Right lobe of liver (tissue), 6 donors: Measurements from ENCODE around the gene GPR84. TPM values are rescaled to one million over a fixed set of nuclear protein-coding genes. Genes with fewer than 3 reads are reported as not detected.

Experiments
- ATAC-seq, 4 donors: fragments of 200-7000 bp; cut with Tn5 transposase; one replicate each; pipeline ENCODE4 v1.9.1; 2020; ENCODE audit warnings: mild to moderate bottlenecking in 4 of 4, moderate library complexity in 4 of 4
- DNase-seq, 3 donors: peaks; one replicate each; pipeline ENCODE4 v3.0.0-alpha.2; 2020
- H3K27ac ChIP-seq, 3 donors: fragments of 200-600 bp; one replicate each; pipeline ENCODE4 v1.8.0; 2022
- H3K27me3 ChIP-seq, 2 donors: fragments of 200-600 bp; one replicate each; pipeline ENCODE4 v1.8.0; 2022
- H3K36me3 ChIP-seq, 4 donors: fragments of 200-600 bp; sonication (generic) in 1 of 4; one replicate each; pipeline versions ENCODE4 v1.5.1 to v1.8.0; 2017 to 2022; ENCODE audit warnings: control low read depth in 1 of 4
- H3K4me1 ChIP-seq, 4 donors: fragments of 200-600 bp; sonication (generic) in 1 of 4; one replicate each; pipeline versions ENCODE4 v1.5.1 to v1.8.0; 2017 to 2022; ENCODE audit warnings: control low read depth in 1 of 4
- H3K4me3 ChIP-seq, 3 donors: fragments of 200-600 bp; one replicate each; pipeline ENCODE4 v1.8.0; 2022
- H3K9me3 ChIP-seq, 4 donors: fragments of 200-600 bp; sonication (generic) in 1 of 4; one replicate each; pipeline versions ENCODE4 v1.5.1 to v1.8.0; 2017 to 2022; ENCODE audit warnings: control low read depth in 1 of 4
- POLR2A ChIP-seq: fragments of 450-650 bp; IDR thresholded peaks from one replicate; pipeline ENCODE4 v1.6.1; 2017; ENCODE audit warnings: antibody characterized with exemption, mild to moderate bottlenecking
- WGBS: methylation state at CpG from one replicate; pipeline ENCODE4 v1.1.6; 2018; ENCODE audit warnings: low coverage, low lambda C conversion rate; ENCODE audit not compliant: insufficient coverage; ENCODE audit errors: missing lambda C conversion rate; 5-methylcytosine and 5-hydroxymethylcytosine counted together
- intact Hi-C, 2 donors: fragments of 100-400 bp; cut with DNase I; formaldehyde crosslinking; loops; one replicate each; pipeline versions ENCODE4 v1.11.2 to v1.14.1; 2022
- total RNA-seq, 6 experiments: library from RNA; depleted of rRNA in 2 of 6; stranded (reverse); fragments of >200 nt in 2 of 6; fragmentation: NEBNext Ultra II Directional in 3 of 6; extraction: Animal tissue kit (Norgen Biotek cat#: 25700) in 3 of 6; gene quantifications; one replicate each; pipeline versions ENCODE4 v1.1.0 to v1.2.4, GENCODE V29; 2016 to 2023
- TF ChIP-seq, protein P1 (sequence below), 4 donors: fragments of 200-600 bp in 3 of 4; fragments of 450-650 bp in 1 of 4; IDR thresholded peaks; one replicate each; pipeline versions ENCODE4 v1.5.1 to v1.8.0; 2016 to 2022; ENCODE audit warnings: antibody characterized with exemption in 4 of 4, mild to moderate bottlenecking in 2 of 4
- donor health status: DM: no; HTN: yes; CAD: no.
- donor health status: DM: no; HTN: no; CAD: no.
- donor health status: DM: no; HTN: no; CAD: no.
- donor health status: DM: no; HTN: yes; CAD: no.
- donor health status: DM: no; HTN: yes; CAD: no.

The GPR84 gene
- total RNA-seq, 6 experiments from 2014 or later, result 0.35 TPM; not detected in 5

DNA sequence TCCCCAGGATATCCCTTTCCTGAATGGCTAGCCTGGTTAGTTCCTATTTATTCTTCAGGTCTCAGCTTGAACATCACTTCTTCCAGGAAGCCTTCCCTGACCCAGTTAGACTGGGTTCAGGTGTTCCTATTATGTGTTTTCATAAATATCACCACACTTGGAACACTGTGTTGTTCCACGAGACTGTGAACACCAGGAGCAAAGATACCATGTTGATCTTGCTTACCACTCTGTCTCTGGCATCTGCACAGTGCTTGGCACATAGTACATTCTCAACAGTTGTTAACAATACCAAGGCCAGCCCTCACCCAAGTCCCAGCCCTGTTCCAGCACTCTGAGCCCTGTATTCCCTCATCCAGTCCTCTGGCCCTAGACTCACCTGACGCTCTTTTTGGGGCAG, 33.9 kb upstream of the GPR84 start:
- DNase-seq (no peak), ATAC-seq (no peak)
- intact Hi-C loops, result loop anchor here in 1 of 2 donors (5.0 kb wide), 1 partner anchor 44 kb away; no protein-coding TSS in a partner anchor
- WGBS, result 83% methylated on average over 1 of the region's 2 CpGs
- Histone ChIP-seq H3K27ac (no peak overlapping the region), H3K27me3 (no peaks in the 10 kb centered on the region), H3K9me3 (no peaks in the 10 kb centered on the region), H3K4me1 (no peaks in the 10 kb centered on the region), H3K36me3 (peaks cover 26 to 86% (median 56%) of the 10 kb centered on the region in 4 donors), H3K4me3 (no peak overlapping the region)
- TF ChIP-seq POLR2A, result no peak
- TF ChIP-seq, protein P1, sequence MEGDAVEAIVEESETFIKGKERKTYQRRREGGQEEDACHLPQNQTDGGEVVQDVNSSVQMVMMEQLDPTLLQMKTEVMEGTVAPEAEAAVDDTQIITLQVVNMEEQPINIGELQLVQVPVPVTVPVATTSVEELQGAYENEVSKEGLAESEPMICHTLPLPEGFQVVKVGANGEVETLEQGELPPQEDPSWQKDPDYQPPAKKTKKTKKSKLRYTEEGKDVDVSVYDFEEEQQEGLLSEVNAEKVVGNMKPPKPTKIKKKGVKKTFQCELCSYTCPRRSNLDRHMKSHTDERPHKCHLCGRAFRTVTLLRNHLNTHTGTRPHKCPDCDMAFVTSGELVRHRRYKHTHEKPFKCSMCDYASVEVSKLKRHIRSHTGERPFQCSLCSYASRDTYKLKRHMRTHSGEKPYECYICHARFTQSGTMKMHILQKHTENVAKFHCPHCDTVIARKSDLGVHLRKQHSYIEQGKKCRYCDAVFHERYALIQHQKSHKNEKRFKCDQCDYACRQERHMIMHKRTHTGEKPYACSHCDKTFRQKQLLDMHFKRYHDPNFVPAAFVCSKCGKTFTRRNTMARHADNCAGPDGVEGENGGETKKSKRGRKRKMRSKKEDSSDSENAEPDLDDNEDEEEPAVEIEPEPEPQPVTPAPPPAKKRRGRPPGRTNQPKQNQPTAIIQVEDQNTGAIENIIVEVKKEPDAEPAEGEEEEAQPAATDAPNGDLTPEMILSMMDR (IDR thresholded peaks at IDR 0.05), result no peak

DNA sequence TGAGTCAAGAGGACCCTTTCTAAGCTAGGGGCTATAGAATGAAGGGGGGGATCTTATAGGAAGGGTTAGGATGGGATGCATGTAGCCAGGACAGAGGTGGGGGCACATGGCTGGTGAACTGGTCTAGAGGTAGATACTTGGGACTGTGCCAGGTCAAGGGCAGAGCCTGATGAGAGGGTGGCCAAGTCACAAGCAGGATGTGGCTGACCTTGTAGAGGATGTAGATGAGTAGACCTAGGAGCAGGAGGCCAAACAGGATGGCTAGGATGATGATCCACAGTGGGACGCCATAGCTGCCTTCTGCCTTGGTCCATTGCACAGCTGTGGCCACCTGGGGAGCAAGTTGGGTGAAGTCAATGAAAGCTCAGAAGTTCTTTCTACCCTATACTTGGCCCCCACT, 32.9 kb upstream of the GPR84 start:
- DNase-seq, result no peak
- TF ChIP-seq POLR2A, result no peak
- TF ChIP-seq, protein P1 (IDR thresholded peaks at IDR 0.05), result no peak
- H3K9me3 ChIP-seq, result no peaks in the 10 kb centered on the region
- peaks cover 24 to 76% (median 49%) of the 10 kb centered on the region in 4 donors for H3K36me3 ChIP-seq
- H3K4me1 ChIP-seq, result no peaks in the 10 kb centered on the region
- 80% methylated on average over 1 of the region's 1 CpG for WGBS
- intact Hi-C loops, result loop anchor here in 1 of 2 donors (5.0 kb wide), 1 partner anchor 45 kb away; no protein-coding TSS in a partner anchor
- H3K27ac ChIP-seq, result no peak overlapping the region
- ATAC-seq, result no peak
- H3K27me3 ChIP-seq, result no peaks in the 10 kb centered on the region
- no peak overlapping the region for H3K4me3 ChIP-seq

DNA sequence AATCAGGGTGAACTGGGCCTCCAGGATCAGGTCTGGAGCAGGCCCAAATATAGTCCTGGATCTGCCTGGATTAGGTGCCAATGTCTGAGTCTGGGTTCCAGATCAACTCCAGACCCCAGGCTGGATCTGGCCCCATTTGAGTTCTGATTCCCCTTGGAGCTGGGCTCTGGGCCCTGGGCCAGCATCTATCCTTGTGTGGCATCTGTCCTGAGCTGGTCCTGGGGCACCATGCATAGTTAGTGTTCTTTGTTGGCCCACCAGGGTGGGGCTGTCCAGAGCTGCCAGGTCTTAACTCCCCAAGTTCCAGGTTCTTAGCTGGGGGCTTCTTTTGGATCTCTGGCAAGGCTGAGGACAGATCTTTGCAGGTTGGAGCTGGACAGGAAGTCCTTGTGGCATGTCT, 31.3 kb upstream of the GPR84 start:
- no peak for DNase-seq

DNA sequence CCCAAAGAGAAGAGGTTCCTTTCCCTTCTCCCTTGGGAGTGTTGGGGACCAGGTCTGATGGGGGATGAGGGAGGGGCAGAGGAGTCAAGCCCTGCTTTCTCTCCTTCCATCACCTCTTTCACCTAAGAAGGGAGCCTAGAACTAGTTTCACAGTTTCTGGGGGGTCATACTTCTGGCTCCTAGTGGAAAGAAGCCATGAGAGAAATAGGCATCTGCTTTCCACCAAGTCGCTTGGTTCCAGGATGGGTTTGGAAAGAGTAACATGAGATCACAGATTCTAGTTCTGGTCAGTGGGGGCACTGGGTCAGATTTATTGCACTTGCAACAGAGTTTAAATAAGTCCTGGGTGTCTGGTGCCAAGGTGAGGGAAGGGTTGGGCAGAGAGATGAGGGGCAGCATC, 30.7 kb upstream of the GPR84 start:
- intact Hi-C loops, result loop anchor here (5.0 kb wide), 1 partner anchor 47 kb away; no protein-coding TSS in a partner anchor
- no peaks in the 10 kb centered on the region for H3K9me3 ChIP-seq
- WGBS, result 50% methylated on average over 1 of the region's 1 CpG
- no peaks in the 10 kb centered on the region for H3K4me1 ChIP-seq
- ATAC-seq, result no peak
- no peak for DNase-seq
- H3K27ac ChIP-seq, result no peak overlapping the region
- peaks cover 20 to 54% (median 39%) of the 10 kb centered on the region in 4 donors for H3K36me3 ChIP-seq
- H3K27me3 ChIP-seq, result no peaks in the 10 kb centered on the region
- H3K4me3 ChIP-seq, result no peak overlapping the region
- no peak for TF ChIP-seq POLR2A
- TF ChIP-seq, protein P1 (IDR thresholded peaks at IDR 0.05), result no peak

More for the DNA sequence above, 31.3 kb upstream of the GPR84 start:
- TF ChIP-seq POLR2A, result no peak
- TF ChIP-seq, protein P1 (IDR thresholded peaks at IDR 0.05), result no peak
- Histone ChIP-seq H3K4me3 (no peak overlapping the region), H3K9me3 (no peaks in the 10 kb centered on the region), H3K36me3 (peaks cover 20 to 60% (median 42%) of the 10 kb centered on the region in 4 donors), H3K27ac (no peak overlapping the region), H3K27me3 (no peaks in the 10 kb centered on the region), H3K4me1 (no peaks in the 10 kb centered on the region)
- no peak for ATAC-seq
- intact Hi-C loops, result loop anchor here in 1 of 2 donors (5.0 kb wide), 1 partner anchor 47 kb away; no protein-coding TSS in a partner anchor
